GM18498 (cell line): ENCODE results near the gene NME7.
A peak's percentile ranks its signal among the peaks of the same experiment; 100 is the strongest.
"Not testable (repeated sequence)": the region's sequence is repeated elsewhere in the genome, so short reads cannot be mapped to it uniquely, and the experiment has no call there.

Experiments
- ATAC-seq: cut with Tn5 transposase; IDR thresholded peaks from one replicate; pipeline ENCODE4 v1.9.1; 2021; ENCODE audit warnings: mild to moderate bottlenecking, moderate library complexity; ENCODE audit not compliant: unreplicated experiment

NME7 gene

DNA sequence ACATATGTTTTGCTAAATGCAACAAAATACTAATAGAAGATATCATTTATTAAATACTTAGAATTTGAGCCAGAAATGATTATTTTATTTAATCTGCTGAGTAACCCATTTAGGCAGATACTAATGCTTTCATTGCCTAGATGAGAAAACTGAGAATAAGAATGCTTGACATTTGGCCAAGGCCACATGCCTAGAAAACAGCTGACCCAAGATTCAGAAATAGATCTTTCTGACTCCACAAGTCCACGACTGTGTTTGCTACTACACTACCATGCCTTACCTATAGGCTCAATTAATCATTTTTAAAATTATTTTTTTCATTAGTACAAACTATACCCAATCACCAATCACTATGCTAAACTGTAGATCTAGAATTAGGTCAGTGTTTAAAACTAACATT lies 131.5 kb downstream of the NME7 start:
- no peak for ATAC-seq

DNA sequence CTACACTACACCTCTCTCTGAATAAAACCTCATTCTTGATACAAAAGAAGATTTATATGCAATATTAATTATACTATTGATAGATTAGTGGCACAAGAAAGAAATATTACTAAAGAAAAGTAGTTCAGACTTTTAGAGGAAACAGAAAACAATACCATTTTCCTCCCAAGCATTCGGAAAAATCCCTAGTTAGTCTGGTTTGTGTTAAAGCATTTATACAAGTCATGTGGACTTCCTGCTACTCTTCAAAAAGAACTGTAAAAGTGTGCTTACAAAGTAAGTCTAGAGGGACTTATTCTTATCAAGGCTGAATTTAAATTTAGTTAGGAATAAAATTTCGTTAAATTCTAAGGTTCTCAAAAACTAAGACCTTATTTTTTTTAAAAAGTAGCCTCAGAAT lies 132.0 kb downstream of the NME7 start:
- ATAC-seq: no peak

DNA sequence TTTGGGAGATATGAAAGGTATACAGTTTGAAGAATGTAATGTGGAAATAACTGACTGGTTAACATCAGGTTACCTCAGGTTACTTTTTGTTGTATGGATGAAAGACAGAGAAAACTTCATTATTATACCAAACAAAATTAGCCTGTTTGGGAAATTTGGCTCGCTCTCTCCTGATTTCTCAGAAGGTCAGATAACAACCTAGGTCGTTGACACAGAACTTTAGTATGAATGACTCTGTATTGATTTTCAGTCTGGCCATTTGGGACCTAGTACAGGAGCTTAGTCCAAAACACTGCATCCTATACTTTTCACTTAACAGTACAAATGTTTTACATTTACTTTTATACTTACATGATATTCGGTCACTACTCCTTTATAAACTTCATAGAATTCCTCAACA lies 132.8 kb downstream of the NME7 start:
- no peak for ATAC-seq

DNA sequence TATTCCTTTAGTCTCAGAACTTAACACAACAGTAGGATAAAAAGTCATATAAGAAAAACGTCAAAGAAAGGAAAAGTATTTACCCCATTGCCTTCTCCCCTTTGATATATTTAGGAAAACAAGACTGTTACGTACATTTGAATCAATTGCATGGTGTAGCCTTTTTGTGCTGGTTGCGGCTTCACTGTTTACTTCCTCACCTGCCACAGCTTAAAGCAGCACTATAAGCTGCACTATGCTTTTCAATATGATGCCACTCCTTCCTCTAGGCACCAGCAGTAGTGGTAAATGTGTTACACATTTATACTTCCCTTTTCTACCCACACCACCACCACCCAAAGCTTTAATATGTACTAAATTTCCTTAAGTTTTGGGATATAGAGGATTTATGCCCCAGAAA lies 150.0 kb downstream of the NME7 start:
- ATAC-seq: no peak

DNA sequence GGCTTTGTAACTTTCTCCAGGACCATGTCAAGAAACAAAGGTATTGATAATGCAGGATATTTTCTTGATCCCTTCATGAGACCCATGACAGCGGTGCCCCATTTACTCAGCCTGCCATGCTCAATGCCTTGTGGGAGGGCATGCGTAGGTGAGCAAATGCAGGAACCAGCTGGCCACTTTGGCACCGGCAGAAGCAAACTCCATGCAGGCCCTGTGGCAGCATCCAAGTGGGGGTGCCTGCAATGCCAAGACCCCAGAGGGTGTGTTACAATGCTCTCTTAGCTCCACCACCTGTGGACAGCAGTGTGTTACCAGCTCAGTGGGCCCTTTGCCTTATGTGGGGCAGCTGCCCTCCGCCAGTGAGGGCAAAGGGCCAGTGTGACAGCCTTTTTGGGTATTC lies 153.0 kb downstream of the NME7 start:
- ATAC-seq: no peak

DNA sequence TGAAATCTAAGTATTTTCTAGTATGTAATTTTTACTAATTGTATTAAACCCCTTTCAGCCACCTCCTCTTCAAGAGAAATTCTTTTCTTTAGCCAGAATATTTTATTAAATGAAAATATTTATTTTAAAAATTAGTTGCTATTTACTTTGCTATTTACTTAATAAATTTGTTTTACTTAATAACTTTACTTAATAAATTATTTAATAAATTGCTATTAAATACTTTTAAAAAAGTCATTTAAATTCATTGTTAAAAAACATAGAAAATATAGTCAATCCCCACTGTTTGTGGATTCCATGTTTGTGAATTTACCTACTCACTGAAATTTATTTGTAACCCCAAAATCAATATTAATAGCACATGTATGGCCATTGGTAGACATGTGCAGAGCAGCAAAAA lies 155.5 kb downstream of the NME7 start:
- ATAC-seq: no peak

DNA sequence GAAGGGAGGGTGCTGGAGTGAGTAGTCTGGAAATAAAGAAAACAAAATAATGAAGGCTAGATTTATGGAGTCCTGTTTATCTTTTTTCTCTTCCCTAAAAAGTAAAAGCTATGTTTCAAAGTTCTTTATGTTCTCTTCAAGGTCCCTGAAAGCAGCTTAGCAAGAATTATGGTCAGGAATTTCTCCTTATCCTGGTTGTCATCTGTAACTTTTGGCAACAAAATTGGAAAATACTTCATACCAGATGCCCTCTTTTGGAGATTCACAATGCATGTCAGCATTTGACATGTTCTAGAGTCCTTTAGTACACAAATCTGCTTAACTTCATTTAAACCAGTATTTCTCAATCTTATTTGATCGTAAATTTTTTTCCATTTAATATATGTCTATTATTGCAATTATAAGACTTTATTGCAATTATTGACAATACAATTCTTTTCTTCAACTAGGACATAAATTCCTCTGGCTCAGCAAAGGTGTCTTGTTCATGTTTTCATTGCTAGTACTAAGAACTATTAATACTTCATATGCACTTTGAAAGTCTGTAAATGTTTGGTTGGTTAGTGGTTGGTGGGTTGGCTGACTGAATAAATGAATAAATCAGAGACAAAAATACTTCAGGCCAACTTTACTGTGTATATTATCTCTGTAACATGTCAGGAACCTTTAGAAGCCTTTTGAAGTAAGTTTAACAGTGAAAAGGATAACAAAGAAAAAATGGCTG lies 159.6 kb downstream of the NME7 start:
- no peak for ATAC-seq

DNA sequence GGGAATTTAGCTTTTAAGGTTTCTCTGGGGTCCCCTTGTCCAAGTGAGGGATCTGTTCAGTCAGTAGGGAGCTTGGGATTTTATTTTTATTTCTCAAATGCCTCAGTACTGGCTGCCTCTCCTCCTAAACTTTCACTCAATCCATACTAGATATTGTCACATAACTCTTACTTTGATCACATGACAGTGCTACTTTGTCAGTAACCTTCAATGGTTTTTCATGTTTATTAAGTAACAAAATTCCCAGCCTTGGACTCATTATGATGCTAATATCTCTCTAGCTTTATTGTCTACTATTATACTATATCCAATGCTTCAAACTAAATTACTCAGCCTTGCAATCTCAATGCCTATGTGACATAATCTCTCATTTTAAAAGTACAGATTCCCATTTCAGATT lies 163.4 kb downstream of the NME7 start:
- ATAC-seq: no peak

DNA sequence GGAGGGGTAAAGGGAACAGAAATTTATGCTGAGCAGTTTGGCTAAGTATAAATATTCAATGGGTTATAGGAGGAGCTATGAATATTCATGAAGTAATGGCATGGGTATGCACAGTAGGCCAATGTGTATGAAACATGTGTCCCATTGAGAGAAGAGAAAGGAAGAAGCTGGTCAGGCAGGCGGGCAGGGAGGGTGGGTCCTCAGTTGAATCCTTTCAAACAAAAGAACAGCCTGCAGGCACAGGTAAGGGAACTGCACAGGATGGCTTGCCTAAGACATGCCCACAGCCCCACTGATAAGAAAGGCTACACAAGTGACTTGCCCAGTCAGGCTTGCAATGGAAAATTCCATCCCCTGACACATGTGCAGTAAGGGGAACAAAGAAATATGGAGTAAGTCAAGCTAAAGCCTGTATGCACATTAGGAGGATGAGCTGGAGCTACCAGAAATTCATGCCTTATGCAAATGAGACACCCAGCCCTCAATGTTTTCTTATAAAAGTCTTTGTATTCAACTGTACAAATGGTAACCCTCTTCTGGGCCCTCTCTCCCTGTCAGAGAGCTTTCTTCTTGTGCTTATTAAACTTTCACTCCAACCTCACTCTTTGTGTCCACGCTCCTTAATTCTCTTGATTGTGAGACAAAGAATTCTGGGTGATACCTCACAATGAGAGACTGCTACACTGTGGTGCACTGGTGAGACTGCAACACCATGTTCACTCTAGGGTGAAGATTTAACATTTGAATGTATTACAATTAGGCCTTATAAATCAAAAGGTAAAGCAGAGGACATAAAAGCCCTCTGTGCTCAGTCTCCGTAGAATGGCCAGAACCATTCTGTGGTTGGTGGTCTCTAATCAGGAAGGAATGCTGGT lies 164.6 kb downstream of the NME7 start:
- ATAC-seq: no peak

DNA sequence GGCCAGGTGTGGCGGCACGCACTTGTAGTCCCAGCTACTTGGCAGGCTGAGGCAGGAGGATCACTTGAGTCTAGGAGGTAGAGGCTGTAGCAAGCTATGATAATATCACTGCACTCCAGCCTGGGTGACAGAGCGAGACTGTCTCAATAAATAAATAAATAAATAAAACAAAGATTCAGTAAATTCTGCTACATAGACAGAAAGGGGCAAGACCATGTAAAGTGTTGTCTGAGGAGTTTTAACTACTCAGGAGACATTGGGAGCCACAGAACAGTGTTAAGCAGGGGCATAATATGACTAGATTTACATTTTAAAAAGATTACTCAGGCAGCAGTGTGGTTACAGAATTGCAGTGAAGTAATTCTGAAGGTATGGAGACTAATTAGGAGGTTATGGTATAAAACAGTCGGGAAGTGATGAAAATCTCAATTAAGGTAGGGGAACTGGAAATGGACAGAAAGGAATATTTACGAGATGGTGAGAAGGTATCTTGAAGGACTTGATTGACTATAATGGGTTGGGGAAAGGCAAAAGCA lies 166.4 kb downstream of the NME7 start:
- ATAC-seq: no peak

DNA sequence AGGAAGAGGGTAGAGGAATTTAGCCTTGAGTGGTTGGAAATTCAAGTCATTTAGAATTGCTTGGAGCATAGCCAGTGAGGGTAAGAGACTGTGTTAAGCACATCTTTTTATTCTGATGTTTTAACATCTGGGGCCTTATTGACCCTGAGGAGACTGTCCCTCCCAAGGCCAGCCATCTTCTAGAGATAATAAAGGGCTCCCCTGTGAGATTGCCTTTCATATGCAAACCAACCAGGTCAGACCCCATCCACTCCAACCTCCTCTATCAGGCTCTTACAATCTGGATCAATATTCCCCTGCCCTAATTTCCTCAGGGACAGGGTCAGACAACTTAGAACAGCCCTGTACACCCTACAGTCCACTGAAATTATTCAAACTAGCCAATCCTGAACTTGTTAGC lies 167.3 kb downstream of the NME7 start:
- no peak for ATAC-seq

DNA sequence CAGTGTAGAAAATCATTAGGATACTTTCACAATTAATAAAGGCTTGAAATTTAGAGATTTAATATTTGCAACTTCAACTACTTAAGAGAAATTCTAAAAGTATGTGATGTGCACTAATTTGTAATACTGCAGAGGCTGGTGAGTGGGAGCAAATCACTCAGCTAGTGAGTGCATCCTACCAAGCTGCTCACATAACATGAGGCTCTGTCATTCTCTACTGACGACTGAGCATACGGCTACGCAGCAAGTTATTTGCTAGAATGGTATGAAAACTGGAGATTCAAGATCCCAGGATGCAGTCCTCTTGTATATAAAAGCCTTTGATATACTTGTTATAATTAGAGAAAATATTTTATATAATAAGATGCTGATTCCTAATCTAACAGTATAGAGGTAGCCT lies 171.0 kb downstream of the NME7 start:
- ATAC-seq: no peak

DNA sequence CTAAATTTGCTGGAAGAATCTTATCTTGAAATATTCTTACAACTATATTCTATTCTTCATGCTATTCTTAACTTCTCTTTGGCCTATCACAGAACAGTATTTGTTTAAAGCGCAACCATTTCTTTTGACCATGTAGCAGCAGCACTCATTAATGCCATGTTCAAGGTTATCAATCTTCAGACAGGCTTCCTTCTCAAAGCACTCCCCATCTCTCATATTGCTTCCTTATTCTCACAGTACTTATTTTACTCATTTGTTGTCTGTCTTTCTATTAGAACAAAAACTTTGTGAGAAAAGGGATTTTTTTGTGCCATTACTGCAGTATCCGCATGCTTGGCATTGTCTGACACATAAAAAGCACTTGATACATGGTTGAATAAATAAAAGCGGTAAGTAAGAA lies 171.4 kb downstream of the NME7 start:
- no peak for ATAC-seq

DNA sequence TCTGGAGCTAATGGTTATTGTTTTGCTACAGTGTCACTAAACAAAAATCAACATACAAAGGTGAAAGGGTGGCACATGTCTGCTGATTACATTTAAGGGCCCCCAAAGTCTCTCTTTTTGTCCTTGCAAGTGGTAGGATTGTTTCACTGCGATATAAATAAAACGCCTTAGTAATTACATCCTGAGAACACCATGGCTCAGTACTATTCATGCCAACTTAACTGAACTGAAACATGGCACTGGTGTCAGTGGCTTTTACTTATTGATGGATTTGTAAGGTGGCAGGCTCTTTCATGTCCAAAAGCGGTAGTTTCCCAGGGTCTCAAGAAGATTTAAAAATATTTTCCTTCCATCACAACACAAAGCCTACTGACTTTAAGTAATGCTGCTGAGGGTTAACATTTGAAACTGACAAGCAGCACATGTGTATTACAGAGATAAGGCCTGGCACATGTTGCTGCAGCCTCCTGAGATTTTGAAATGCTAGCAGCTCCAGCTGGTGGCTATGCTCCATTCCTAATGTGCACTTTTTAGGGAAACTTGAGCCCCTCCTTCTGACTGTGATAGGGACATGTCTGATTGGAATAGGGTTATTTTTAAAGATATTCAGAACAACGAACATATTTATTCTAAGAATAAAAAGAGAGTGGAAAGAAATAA lies 174.3 kb downstream of the NME7 start:
- no peak for ATAC-seq

DNA sequence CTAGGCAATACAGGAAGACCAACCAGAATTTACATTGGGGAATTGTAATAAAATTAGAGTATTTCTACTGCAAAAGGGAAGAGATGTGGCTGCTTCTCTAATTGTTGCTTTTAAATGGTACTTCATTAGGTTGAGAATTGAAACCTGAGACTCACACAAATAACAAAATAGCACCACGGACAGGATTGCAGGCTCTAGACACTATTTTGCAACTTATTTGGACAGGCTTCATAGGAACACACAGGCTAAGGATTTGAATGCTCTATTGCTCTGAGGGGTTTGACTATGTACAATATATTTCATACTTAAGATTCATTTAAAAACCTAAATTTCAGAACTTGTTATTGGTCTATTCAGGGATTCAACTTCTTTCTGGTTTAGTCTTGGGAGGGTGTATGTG lies 181.5 kb downstream of the NME7 start:
- no peak for ATAC-seq

DNA sequence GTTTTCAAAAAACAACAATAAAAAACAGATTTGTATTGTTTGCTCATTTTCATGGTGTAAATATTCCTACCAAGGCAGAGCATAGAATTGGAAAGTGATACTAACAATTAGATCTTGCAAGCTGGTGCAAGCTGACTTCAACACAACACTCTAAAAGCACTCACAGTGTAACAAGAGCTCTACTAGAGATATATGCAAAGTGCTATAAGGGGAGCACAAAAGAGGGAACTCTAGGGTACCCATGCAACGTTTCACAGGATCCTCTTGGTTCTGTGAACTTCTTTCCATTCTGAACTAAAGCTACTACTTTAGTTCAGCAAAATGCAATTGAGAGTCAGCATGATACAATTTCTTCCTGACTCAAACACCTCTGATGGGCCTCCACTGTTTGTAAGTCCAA lies 182.8 kb downstream of the NME7 start:
- ATAC-seq: no peak

DNA sequence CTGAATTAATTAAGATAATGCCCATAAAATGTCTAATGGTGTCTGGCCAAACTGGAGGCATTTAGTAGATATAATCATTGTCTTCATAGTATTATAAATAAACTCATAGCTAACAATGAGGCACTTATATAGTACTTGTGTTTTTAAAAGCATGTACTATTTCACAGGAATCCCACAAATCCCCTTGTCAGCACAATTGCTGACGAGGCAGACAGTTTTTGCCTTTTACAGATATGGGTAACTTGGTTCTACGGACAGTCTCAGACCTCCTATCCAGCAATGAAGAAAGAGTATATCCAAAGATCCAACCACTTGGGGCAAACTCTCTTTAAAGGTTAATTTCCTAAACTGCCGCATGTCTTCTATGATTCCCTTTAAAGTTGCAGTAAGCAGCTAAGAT lies 187.4 kb downstream of the NME7 start:
- no peak for ATAC-seq

DNA sequence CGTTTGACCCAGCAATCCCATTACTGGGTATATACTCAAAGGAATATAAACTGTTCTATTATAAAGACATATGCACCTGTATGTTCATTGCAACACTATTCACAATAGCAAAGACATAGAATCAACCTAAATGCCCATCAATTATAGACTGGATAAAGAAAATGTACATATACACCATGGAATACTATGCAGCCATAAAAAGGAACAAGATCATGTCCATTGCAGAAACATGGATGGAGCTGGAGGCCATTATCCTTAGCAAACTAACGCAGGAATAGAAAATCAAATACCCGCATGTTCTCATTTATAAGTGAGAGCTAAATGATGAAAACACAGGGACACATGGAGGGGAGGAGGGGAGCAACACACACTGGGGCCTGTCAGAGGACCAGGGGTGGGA lies 188.2 kb downstream of the NME7 start:
- not testable (repeated sequence) for ATAC-seq

DNA sequence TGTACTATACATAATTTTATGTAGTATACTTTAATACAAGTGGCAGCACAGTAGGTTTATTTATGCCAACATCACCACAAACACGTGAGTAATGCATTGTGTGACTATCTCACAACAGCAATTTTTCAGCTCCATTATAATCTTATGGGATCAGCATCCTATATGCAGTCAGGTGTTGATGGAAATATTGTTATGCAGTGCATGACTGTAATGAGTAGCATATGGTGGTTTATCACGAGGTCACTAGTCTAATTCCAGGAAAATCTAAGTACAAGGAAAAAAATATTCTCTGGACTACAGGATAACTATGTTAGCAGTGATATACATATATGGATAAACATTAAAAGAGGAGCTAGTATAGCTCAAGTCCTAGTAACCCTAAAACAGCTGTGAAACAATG lies 192.1 kb downstream of the NME7 start:
- no peak for ATAC-seq

DNA sequence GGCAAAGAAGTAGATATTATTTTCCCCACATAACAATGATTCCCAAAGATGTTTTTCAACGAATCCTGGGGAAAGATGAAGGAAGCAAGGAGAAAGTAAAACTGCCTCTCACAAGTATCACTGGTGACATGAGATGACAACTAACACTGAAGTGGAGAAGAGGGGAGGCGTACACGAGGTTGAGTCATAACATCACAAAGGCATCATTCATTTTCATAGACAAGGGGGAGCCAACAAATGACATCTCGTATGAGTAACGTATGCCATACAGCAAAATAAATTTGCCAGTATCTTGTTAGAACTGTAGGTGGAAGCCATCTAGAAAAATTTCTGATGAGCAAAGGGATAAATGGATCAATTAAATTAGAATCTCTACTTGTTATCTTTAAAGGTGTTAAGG lies 204.5 kb downstream of the NME7 start:
- ATAC-seq: no peak

DNA sequence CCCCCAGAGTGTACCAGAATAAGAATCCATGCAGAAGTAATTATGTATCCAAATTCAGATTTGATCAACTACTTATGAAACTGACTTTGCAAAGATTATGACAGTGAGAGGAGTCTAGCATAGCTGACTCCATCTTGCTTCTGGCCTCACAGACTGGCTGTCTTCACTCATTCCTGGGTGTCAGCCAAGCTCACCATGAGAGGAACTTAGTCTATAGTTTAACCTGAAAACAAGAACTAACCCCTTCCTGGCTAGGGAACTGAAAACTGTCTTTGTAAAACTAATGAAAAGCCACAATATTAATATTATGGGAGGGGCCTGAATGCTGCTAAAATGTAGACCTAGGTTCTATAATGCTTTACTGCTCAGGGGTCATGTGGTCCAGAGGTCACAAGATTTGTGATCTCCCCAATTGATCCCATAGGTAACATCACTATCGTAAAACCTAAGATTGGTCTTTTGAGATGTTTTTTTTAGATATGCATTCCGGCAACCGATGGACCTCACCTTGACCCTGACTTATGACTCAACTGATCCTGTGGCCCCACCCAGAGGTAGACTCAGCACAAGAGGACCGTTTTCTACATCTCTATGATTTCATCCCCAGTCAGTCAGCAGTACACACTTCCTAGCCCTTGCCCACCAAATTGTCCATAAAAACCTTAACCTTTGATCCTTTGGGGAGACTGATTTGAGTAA lies 206.0 kb downstream of the NME7 start:
- ATAC-seq: peak; percentile 88
